Parathyroid adenoma (tissue), 2 donors: ENCODE data around the gene DYNLT2.

Experiments
- H2AFZ ChIP-seq: fragments of 300-600 bp; sonication (generic); one replicate; pipeline ENCODE4 v1.7.0; 2017; ENCODE audit warnings: antibody characterized with exemption, mild to moderate bottlenecking
- H3K27ac ChIP-seq: fragments of 300-600 bp; sonication (generic); one replicate; pipeline ENCODE4 v1.7.0; 2017
- H3K27me3 ChIP-seq: fragments of 300-600 bp; sonication (generic); one replicate; pipeline ENCODE4 v1.7.0; 2017; ENCODE audit warnings: low read length; ENCODE audit not compliant: control insufficient read depth, insufficient read depth
- H3K36me3 ChIP-seq: fragments of 300-600 bp; sonication (generic); one replicate; pipeline ENCODE4 v1.7.0; 2017; ENCODE audit warnings: low read length; ENCODE audit not compliant: control insufficient read depth, insufficient read depth
- H3K4me1 ChIP-seq: fragments of 300-600 bp; sonication (generic); one replicate; pipeline ENCODE4 v1.7.0; 2017; ENCODE audit warnings: control low read depth
- H3K4me2 ChIP-seq: fragments of 300-600 bp; sonication (generic); one replicate; pipeline ENCODE4 v1.7.0; 2017; ENCODE audit warnings: low read length
- H3K4me3 ChIP-seq: fragments of 300-600 bp; sonication (generic); one replicate; pipeline ENCODE4 v1.7.0; 2017; ENCODE audit warnings: low read depth, low read length
- H3K79me2 ChIP-seq: fragments of 300-600 bp; sonication (generic); one replicate; pipeline ENCODE4 v1.7.0; 2017; ENCODE audit warnings: control low read depth
- H3K9ac ChIP-seq: fragments of 300-600 bp; sonication (generic); one replicate; pipeline ENCODE4 v1.7.0; 2017; ENCODE audit warnings: mild to moderate bottlenecking
- H3K9me3 ChIP-seq: fragments of 300-600 bp; sonication (generic); one replicate; pipeline ENCODE4 v1.7.0; 2017; ENCODE audit warnings: low read length; ENCODE audit not compliant: control insufficient read depth
- CTCF ChIP-seq: fragments of 300-600 bp; sonication (generic); IDR thresholded peaks from one replicate; pipeline ENCODE4 v1.7.0; 2017; ENCODE audit warnings: antibody characterized with exemption, mild to moderate bottlenecking
- donor health status: primary hyperparathyroidism.

The DYNLT2 gene

GRCh38 chr6:169788809-169789145, 37.4 kb upstream of the DYNLT2 start:
- H3K9me3 ChIP-seq = no peaks in the 10 kb centered on the region
- H3K9ac ChIP-seq = no peak overlapping the region
- H3K79me2 ChIP-seq = no peaks in the 10 kb centered on the region
- H3K4me2 ChIP-seq = no peak overlapping the region
- H3K4me1 ChIP-seq = peaks cover 2% of the 10 kb centered on the region
- no peak overlapping the region for H3K4me3 ChIP-seq
- TF ChIP-seq CTCF = no peak
- no peaks in the 10 kb centered on the region for H3K27me3 ChIP-seq
- H3K27ac ChIP-seq = no peak overlapping the region
- no peak overlapping the region for H2AFZ ChIP-seq
- H3K36me3 ChIP-seq = no peaks in the 10 kb centered on the region

- no peaks in the 10 kb centered on the region for H3K36me3 ChIP-seq
- H3K27ac ChIP-seq = no peak overlapping the region
- H3K79me2 ChIP-seq = no peaks in the 10 kb centered on the region
- no peak overlapping the region for H3K4me3 ChIP-seq
- H3K9ac ChIP-seq = no peak overlapping the region
- H3K4me1 ChIP-seq = peaks cover 2% of the 10 kb centered on the region
- no peaks in the 10 kb centered on the region for H3K9me3 ChIP-seq
- TF ChIP-seq CTCF = no peak
- H2AFZ ChIP-seq = no peak overlapping the region
- no peak overlapping the region for H3K4me2 ChIP-seq
- no peaks in the 10 kb centered on the region for H3K27me3 ChIP-seq
These were observed 36.4 kb upstream of the DYNLT2 start for GRCh38 chr6:169787797-169788196.

- no peak for TF ChIP-seq CTCF
These were observed 35.0 kb upstream of the DYNLT2 start for GRCh38 chr6:169786349-169786748.

GRCh38 chr6:169785566-169785965, 34.2 kb upstream of the DYNLT2 start:
- no peaks in the 10 kb centered on the region for H3K4me1 ChIP-seq
- H3K79me2 ChIP-seq = no peaks in the 10 kb centered on the region
- no peaks in the 10 kb centered on the region for H3K27me3 ChIP-seq
- H3K27ac ChIP-seq = no peak overlapping the region
- no peaks in the 10 kb centered on the region for H3K36me3 ChIP-seq
- H3K4me3 ChIP-seq = no peak overlapping the region
- TF ChIP-seq CTCF = no peak
- no peaks in the 10 kb centered on the region for H3K9me3 ChIP-seq
- H2AFZ ChIP-seq = no peak overlapping the region
- H3K9ac ChIP-seq = no peak overlapping the region
- H3K4me2 ChIP-seq = no peak overlapping the region

More at GRCh38 chr6:169786349-169786748, 35.0 kb upstream of the DYNLT2 start:
- Histone ChIP-seq H3K36me3 (no peaks in the 10 kb centered on the region), H3K27ac (no peak overlapping the region), H2AFZ (no peak overlapping the region), H3K27me3 (no peaks in the 10 kb centered on the region), H3K4me2 (no peak overlapping the region), H3K4me1 (peaks cover 2% of the 10 kb centered on the region), H3K79me2 (no peaks in the 10 kb centered on the region), H3K9me3 (no peaks in the 10 kb centered on the region), H3K9ac (no peak overlapping the region), H3K4me3 (no peak overlapping the region)

- Histone ChIP-seq H2AFZ (no peak overlapping the region), H3K27ac (no peak overlapping the region), H3K4me2 (no peak overlapping the region), H3K9me3 (no peaks in the 10 kb centered on the region), H3K9ac (no peak overlapping the region), H3K36me3 (no peaks in the 10 kb centered on the region), H3K27me3 (no peaks in the 10 kb centered on the region), H3K4me1 (no peaks in the 10 kb centered on the region), H3K79me2 (no peaks in the 10 kb centered on the region), H3K4me3 (no peak overlapping the region)
- TF ChIP-seq CTCF = no peak
These were observed 33.5 kb upstream of the DYNLT2 start for GRCh38 chr6:169784821-169785340.
